GM12878 (cell line): ENCODE measurements around the gene UBE2O. TPM values are rescaled to one million over a fixed set of nuclear protein-coding genes. Genes with fewer than 3 reads are reported as not detected.

Experiments used
- ATAC-seq: fragments of 200-7000 bp; cut with Tn5 transposase; 3 replicates; pipeline ENCODE4 v1.9.1; 2020; ENCODE audit warnings: mild to moderate bottlenecking, moderate library complexity
- BruUV-seq: library from RNA; stranded (reverse); fragments of 400-500 nt; replicated peaks from 2 replicates; lab custom pipeline; 2021; lab: Mats Ljungman, UMichigan
- CTCF ChIA-PET: fragments of 300-600 bp; sonication (Branson Sonifier 250); formaldehyde crosslinking; extraction: SDS; loops from one replicate; lab custom pipeline; 2021; ENCODE audit warnings: inconsistent platforms; lab: Yijun Ruan, JAX
- POLR2A ChIA-PET: fragments of 350-600 bp; formaldehyde crosslinking; extraction: SDS; loops from one replicate; lab custom pipeline; 2021; ENCODE audit warnings: inconsistent platforms; lab: Charles Lee
- RAD21 ChIA-PET: fragments of 300-600 bp; sonication (Branson Sonifier 250); formaldehyde crosslinking; loops from one replicate; lab custom pipeline; 2023; ENCODE audit warnings: antibody characterized with exemption; ENCODE audit not compliant: unreplicated experiment; lab: Charles Lee
- SMC1A ChIA-PET: fragments of 300-600 bp; sonication (Branson Sonifier 250); formaldehyde crosslinking; loops from one replicate; lab custom pipeline; 2023; ENCODE audit not compliant: unreplicated experiment, uncharacterized antibody; lab: Charles Lee
- DNase-seq: peaks from one replicate; pipeline ENCODE4 v3.0.0-alpha.2; 2011; ENCODE audit warnings: low read depth, low spot score
- FAIRE-seq: peaks from 3 replicates; lab custom pipeline; 2011; peaks lifted over from hg19 to GRCh38; lab: Jason Lieb, UNC
- H2AFZ ChIP-seq: 2 replicates; pipeline ENCODE4 v1.6.0; 2011; ENCODE audit warnings: low read depth, low read length, control low read depth; ENCODE audit not compliant: control insufficient read depth
- H3K27ac ChIP-seq: 2 replicates; pipeline ENCODE4 v1.5.1; 2011; ENCODE audit warnings: control low read depth; ENCODE audit not compliant: control insufficient read depth, insufficient read depth
- H3K27me3 ChIP-seq, 2 experiments: replicated peaks in 1 of 2; 2 replicates each; pipeline versions ENCODE4 v1.6.0 to v1.6.1; 2011; ENCODE audit warnings: low read length in 1 of 2; ENCODE audit not compliant: control insufficient read depth in 2 of 2, insufficient read depth in 2 of 2
- H3K36me3 ChIP-seq, 2 experiments: 2 replicates each; pipeline ENCODE4 v1.5.1; 2011; ENCODE audit warnings: low read length in 1 of 2; ENCODE audit not compliant: control insufficient read depth in 2 of 2, insufficient read depth in 2 of 2
- H3K4me1 ChIP-seq: 2 replicates; pipeline ENCODE4 v1.6.1; 2011; ENCODE audit warnings: mild to moderate bottlenecking, low read length, moderate library complexity, mixed read lengths; ENCODE audit not compliant: control insufficient read depth, insufficient read depth
- H3K4me2 ChIP-seq: 2 replicates; pipeline ENCODE4 v1.6.0; 2011; ENCODE audit warnings: control low read depth; ENCODE audit not compliant: control insufficient read depth, insufficient read depth
- H3K4me3 ChIP-seq: fragments of 200-600 bp; sonication (generic); 2 replicates; pipeline ENCODE4 v1.5.1; 2016
- H3K79me2 ChIP-seq: 2 replicates; pipeline ENCODE4 v1.6.0; 2011; ENCODE audit warnings: low read length; ENCODE audit not compliant: control insufficient read depth, insufficient read depth
- H3K9ac ChIP-seq: 2 replicates; pipeline ENCODE4 v1.8.0; 2011; ENCODE audit warnings: low read length, control low read depth, mixed read lengths; ENCODE audit not compliant: control insufficient read depth, insufficient read depth
- H3K9me3 ChIP-seq: replicated peaks from 3 replicates; pipeline ENCODE4 v1.5.1; 2011; ENCODE audit warnings: mild to moderate bottlenecking, low read length; ENCODE audit not compliant: control insufficient read depth, insufficient read depth
- H4K20me1 ChIP-seq: 2 replicates; pipeline ENCODE4 v1.6.0; 2011; ENCODE audit not compliant: control insufficient read depth, insufficient read depth
- ASH2L ChIP-seq: fragments of 300-600, 200-600 bp; sonication (generic); IDR thresholded peaks from 2 replicates; pipeline ENCODE4 v1.6.1; 2017; ENCODE audit warnings: low read depth, mild to moderate bottlenecking, borderline replicate concordance
- IKZF2 ChIP-seq, 2 experiments: fragments of 450-650 bp; IDR thresholded peaks; 2 replicates each; pipeline ENCODE4 v1.6.1; 2017; ENCODE audit warnings: mild to moderate bottlenecking in 2 of 2, moderate library complexity in 2 of 2
- JUNB ChIP-seq: IDR thresholded peaks from 2 replicates; pipeline ENCODE4 v1.6.1; 2016; ENCODE audit warnings: antibody characterized with exemption, mild to moderate bottlenecking
- RCOR1 ChIP-seq: conservative IDR thresholded peaks from 2 replicates; pipeline ENCODE4 v1.6.1; 2012; ENCODE audit warnings: low read depth, low read length, improper control_type of control experiment
- SMC3 ChIP-seq: IDR thresholded peaks from 2 replicates; pipeline ENCODE4 v1.6.1; 2011; ENCODE audit warnings: low read length, improper control_type of control experiment, borderline replicate concordance
- SP1 ChIP-seq: IDR thresholded peaks from one replicate; pipeline ENCODE4 v1.6.1; 2011; ENCODE audit warnings: low read depth, low read length
- SPI1 ChIP-seq: IDR thresholded peaks from 2 replicates; pipeline ENCODE4 v1.6.1; 2011; ENCODE audit warnings: low read depth, mild to moderate bottlenecking, low read length, moderate library complexity, borderline replicate concordance; ENCODE audit not compliant: insufficient read depth
- YY1 ChIP-seq: IDR thresholded peaks from 2 replicates; pipeline ENCODE4 v1.6.1; 2011; ENCODE audit warnings: low read depth, mild to moderate bottlenecking, low read length
- WGBS: methylation state at CpG from one replicate; pipeline ENCODE4 v1.1.6; 2016; ENCODE audit warnings: low lambda C conversion rate; ENCODE audit not compliant: insufficient replicate concordance, insufficient coverage; ENCODE audit errors: missing lambda C conversion rate; 5-methylcytosine and 5-hydroxymethylcytosine counted together
- in situ Hi-C: fragments of 300-500 bp; cut with MboI; formaldehyde crosslinking; loops from 9 replicates; pipeline ENCODE4 v1.14.3; 2018; ENCODE audit warnings: mixed read lengths
- intact Hi-C: fragments of 100-400 bp; cut with micrococcal nuclease; formaldehyde crosslinking; loops from one replicate; pipeline ENCODE4 v1.14.2; 2022; ENCODE audit not compliant: unreplicated experiment
- polyA plus RNA-seq, 11 experiments: library from polyadenylated mRNA; depleted of rRNA in 4 of 11; unstranded in 6 of 11; stranded (reverse) in 5 of 11; fragments of >200 nt; fragmentation: Nextera tagmentation in 4 of 11; fragmentation: Illumina TruSeq in 1 of 11; extraction: Ambion mirVana in 4 of 11; extraction: Trizol in 1 of 11; gene quantifications; 1 replicate in 1 of 11; 2 replicates in 10 of 11; pipeline versions ENCODE4 v1.2.1 to v1.2.3, GENCODE V29; 2011 to 2016; ENCODE audit warnings: inconsistent platforms in 2 of 11, missing spikeins in 2 of 11, low read depth in 1 of 11
- total RNA-seq, 4 experiments: library from RNA; depleted of rRNA in 3 of 4; stranded (reverse); fragments of >200 nt in 3 of 4; fragmentation: Illumina TruSeq in 1 of 4; extraction: Trizol in 1 of 4; gene quantifications; 2 replicates each; pipeline versions ENCODE4 v1.2.1 to v1.2.3, GENCODE V29; 2013 to 2021
- TF ChIP-seq, protein P1 (sequence below): IDR thresholded peaks from 2 replicates; pipeline ENCODE4 v1.6.1; 2011; ENCODE audit warnings: low read depth, low read length, improper control_type of control experiment, borderline replicate concordance
- TF ChIP-seq, protein P2 (sequence below): fragments of 450-650 bp; IDR thresholded peaks from 2 replicates; pipeline ENCODE4 v1.6.1; 2017; ENCODE audit warnings: mild to moderate bottlenecking, low read depth, inconsistent platforms; ENCODE audit not compliant: poor library complexity, severe bottlenecking
- TF ChIP-seq, protein P3 (sequence below): fragments of 450-650 bp; IDR thresholded peaks from 2 replicates; pipeline ENCODE4 v1.6.1; 2017; ENCODE audit warnings: mild to moderate bottlenecking, moderate library complexity
- TF ChIP-seq, protein P4 (sequence below): IDR thresholded peaks from 2 replicates; pipeline ENCODE4 v1.6.1; 2011; ENCODE audit warnings: low read depth, mild to moderate bottlenecking, low read length, moderate library complexity, borderline replicate concordance; ENCODE audit errors: extremely low read depth

The UBE2O gene
- total and polyA plus RNA-seq, 10 of the 15 experiments (the other 5 are each of a cell fraction or from before 2014, with no cell fraction given) = 2.1 to 39.0 (median 14.1) TPM

DNA sequence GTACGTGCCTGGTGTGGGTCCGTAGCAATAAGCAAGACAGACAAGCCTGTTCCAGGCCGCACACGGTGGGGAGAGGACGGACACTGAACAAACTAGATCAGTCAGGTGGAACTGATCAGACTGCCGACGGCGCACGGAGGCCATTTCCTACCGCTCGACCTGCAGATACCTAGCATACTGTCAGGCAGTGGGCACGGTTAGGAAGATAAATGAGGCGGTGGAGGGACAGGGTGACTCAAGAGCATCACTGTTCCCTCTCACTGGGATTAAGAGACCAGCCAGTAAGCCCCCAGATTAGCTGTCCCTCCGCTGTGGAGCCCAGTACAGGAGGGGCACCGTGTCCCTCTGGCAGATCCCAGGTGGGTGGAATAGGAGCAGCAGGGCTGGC, 19.3 kb upstream of the UBE2O start:
- H3K79me2 ChIP-seq = no peaks in the 10 kb centered on the region
- FAIRE-seq = no peak
- POLR2A ChIA-PET = no interaction called here
- TF ChIP-seq, protein P1, sequence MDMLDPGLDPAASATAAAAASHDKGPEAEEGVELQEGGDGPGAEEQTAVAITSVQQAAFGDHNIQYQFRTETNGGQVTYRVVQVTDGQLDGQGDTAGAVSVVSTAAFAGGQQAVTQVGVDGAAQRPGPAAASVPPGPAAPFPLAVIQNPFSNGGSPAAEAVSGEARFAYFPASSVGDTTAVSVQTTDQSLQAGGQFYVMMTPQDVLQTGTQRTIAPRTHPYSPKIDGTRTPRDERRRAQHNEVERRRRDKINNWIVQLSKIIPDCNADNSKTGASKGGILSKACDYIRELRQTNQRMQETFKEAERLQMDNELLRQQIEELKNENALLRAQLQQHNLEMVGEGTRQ = no peak
- TF ChIP-seq IKZF2 (IDR thresholded peaks at IDR 0.05) (no peak), RCOR1 (no peak), SP1 (no peak), SPI1 (no peak), SMC3 (no peak), ASH2L (no peak), JUNB (no peak), YY1 (no peak)
- TF ChIP-seq, protein P2, sequence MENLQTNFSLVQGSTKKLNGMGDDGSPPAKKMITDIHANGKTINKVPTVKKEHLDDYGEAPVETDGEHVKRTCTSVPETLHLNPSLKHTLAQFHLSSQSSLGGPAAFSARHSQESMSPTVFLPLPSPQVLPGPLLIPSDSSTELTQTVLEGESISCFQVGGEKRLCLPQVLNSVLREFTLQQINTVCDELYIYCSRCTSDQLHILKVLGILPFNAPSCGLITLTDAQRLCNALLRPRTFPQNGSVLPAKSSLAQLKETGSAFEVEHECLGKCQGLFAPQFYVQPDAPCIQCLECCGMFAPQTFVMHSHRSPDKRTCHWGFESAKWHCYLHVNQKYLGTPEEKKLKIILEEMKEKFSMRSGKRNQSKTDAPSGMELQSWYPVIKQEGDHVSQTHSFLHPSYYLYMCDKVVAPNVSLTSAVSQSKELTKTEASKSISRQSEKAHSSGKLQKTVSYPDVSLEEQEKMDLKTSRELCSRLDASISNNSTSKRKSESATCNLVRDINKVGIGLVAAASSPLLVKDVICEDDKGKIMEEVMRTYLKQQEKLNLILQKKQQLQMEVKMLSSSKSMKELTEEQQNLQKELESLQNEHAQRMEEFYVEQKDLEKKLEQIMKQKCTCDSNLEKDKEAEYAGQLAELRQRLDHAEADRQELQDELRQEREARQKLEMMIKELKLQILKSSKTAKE = no peak
- TF ChIP-seq, protein P3, sequence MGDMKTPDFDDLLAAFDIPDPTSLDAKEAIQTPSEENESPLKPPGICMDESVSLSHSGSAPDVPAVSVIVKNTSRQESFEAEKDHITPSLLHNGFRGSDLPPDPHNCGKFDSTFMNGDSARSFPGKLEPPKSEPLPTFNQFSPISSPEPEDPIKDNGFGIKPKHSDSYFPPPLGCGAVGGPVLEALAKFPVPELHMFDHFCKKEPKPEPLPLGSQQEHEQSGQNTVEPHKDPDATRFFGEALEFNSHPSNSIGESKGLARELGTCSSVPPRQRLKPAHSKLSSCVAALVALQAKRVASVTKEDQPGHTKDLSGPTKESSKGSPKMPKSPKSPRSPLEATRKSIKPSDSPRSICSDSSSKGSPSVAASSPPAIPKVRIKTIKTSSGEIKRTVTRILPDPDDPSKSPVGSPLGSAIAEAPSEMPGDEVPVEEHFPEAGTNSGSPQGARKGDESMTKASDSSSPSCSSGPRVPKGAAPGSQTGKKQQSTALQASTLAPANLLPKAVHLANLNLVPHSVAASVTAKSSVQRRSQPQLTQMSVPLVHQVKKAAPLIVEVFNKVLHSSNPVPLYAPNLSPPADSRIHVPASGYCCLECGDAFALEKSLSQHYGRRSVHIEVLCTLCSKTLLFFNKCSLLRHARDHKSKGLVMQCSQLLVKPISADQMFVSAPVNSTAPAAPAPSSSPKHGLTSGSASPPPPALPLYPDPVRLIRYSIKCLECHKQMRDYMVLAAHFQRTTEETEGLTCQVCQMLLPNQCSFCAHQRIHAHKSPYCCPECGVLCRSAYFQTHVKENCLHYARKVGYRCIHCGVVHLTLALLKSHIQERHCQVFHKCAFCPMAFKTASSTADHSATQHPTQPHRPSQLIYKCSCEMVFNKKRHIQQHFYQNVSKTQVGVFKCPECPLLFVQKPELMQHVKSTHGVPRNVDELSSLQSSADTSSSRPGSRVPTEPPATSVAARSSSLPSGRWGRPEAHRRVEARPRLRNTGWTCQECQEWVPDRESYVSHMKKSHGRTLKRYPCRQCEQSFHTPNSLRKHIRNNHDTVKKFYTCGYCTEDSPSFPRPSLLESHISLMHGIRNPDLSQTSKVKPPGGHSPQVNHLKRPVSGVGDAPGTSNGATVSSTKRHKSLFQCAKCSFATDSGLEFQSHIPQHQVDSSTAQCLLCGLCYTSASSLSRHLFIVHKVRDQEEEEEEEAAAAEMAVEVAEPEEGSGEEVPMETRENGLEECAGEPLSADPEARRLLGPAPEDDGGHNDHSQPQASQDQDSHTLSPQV = no peak
- TF ChIP-seq, protein P4, sequence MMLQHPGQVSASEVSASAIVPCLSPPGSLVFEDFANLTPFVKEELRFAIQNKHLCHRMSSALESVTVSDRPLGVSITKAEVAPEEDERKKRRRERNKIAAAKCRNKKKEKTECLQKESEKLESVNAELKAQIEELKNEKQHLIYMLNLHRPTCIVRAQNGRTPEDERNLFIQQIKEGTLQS = no peak

More for the DNA sequence above, 19.3 kb upstream of the UBE2O start:
- ATAC-seq (no peak), DNase-seq (no peak)
- 98% methylated on average over 15 of the region's 15 CpGs for WGBS
- H3K9ac ChIP-seq = no peak overlapping the region
- peaks cover 3 to 13% of the 10 kb centered on the region in 2 experiments; a peak in 3 of 4 replicates for H3K36me3 ChIP-seq
- no peak overlapping the region for H3K4me3 ChIP-seq
- H3K4me1 ChIP-seq = no peaks in the 10 kb centered on the region
- H4K20me1 ChIP-seq = no peaks in the 10 kb centered on the region
- intact Hi-C loops = no loop called here
- no peak overlapping the region for H2AFZ ChIP-seq
- no peaks in the 10 kb centered on the region for H3K27me3 ChIP-seq
- ChIA-PET RAD21 (no interaction called here), SMC1A (no interaction called here), CTCF (interaction anchor here (1.2 kb wide), 1 partner anchor 21 kb away, joined by 4 read pairs; no protein-coding TSS in a partner anchor)
- in situ Hi-C loops = no loop called here
- H3K27ac ChIP-seq = no peak overlapping the region
- H3K4me2 ChIP-seq = no peak overlapping the region
- no peaks in the 10 kb centered on the region for H3K9me3 ChIP-seq
- no TSS peak for BruUV-seq
